HG03196 (cell line): Measurements from ENCODE around the gene IFI27L2.
A peak's percentile ranks its signal among the peaks of the same experiment; 100 is the strongest.
"Not testable (repeated sequence)": the region's sequence is repeated elsewhere in the genome, so short reads cannot be mapped to it uniquely, and the experiment has no call there.

Experiments
- ATAC-seq: cut with Tn5 transposase; IDR thresholded peaks from one replicate; pipeline ENCODE4 v1.9.1; 2021; ENCODE audit not compliant: unreplicated experiment

Gene IFI27L2, protein sequence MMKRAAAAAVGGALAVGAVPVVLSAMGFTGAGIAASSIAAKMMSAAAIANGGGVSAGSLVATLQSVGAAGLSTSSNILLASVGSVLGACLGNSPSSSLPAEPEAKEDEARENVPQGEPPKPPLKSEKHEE

GRCh38 chr14:94129111-94129757 lies at the start of gene IFI27L2:
TSS of gene IFI27L2 (minus strand) at chr14:94129604. CDS start at chr14:94129564, 40 bp downstream.
- peak; percentile 95 for ATAC-seq

DNA sequence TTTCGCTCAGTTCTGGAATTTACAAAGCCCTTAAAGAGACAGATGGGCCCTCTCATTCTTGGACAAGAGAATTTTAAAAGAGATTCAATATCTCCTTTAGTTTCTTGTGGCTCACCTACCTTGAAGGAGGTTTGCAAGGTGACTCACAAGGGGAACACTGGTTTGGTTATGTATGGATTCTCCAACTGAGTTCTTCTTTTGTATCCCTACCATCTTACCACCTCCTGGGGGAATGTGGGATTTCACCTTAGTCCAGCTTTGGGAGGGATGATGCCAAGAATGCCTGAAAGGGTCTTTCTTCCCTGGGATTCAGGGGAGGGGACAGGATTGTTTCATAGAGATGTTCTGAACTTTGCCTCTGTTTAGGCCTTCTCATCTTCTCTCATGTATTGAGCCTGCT lies 48.4 kb upstream of the IFI27L2 start:
- ATAC-seq: no peak

GRCh38 chr14:94176808-94177207 lies 47.4 kb upstream of the IFI27L2 start:
- ATAC-seq: no peak

- ATAC-seq: no peak
Observed at GRCh38 chr14:94175747-94176146, 46.3 kb upstream of the IFI27L2 start.

DNA sequence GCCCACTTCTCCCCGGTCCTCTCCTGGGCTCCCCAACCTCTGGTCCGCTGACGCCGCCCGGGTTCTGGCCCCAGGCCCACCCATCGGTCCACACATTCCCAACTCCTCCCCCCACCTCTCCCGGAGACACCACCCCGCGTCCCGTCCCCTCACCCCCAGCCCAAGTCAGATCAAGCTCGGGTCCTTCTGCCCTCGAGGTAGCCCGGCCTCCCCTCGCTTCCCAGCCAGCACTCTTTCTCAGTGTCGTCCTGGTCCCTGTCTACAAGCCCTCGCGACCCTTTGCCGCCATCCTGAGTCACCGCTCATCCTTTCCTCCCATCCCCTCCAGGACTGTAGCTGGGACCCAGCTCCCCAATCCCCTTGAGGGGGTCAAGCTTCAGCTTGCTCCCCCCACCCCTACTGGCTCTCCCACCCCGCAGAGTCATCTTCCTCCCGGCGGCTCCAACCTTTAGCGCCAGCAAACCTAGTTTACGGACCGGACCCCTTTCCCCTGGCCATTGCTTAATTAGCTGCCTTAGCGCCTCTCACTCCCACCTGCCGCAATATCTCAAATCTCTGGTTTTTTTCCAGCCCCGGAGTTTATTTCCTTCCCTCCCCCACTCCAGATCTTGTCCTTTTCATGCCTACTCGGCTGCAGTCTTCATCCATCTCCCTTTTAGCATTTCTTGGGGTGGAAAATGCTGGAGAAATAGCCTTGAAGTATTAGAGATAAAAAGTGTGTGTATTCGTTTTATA lies 45.8 kb upstream of the IFI27L2 start:
- ATAC-seq: no peak

GRCh38 chr14:94174604-94175010 lies 45.2 kb upstream of the IFI27L2 start:
- ATAC-seq: peak; percentile 11

GRCh38 chr14:94173885-94174603 lies 44.6 kb upstream of the IFI27L2 start, which contains the start of gene PPP4R4:
TSS of gene PPP4R4 (plus strand) at chr14:94174322. CDS start at chr14:94174466, 144 bp downstream.
- peak; percentile 80 for ATAC-seq

- ATAC-seq: no peak
Observed at GRCh38 chr14:94173471-94173884, 44.1 kb upstream of the IFI27L2 start.

DNA sequence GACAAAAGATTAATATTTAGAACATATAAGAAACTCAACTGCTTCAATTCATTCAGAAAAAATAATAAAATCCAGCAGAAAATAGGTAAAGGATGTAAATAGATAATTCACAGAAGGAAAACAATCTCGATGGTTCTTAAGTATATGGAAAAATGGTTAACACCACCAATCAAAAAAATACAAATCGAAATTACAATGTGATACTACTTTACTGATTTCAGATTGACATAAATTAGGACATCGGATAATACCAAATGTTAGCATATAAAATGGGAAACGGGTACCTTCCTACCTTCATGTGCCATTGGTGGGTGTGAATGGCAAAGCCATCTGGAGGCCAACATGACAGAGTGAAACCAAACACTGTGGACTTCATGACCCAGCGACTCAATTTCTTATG lies 43.1 kb upstream of the IFI27L2 start:
- ATAC-seq: no peak

DNA sequence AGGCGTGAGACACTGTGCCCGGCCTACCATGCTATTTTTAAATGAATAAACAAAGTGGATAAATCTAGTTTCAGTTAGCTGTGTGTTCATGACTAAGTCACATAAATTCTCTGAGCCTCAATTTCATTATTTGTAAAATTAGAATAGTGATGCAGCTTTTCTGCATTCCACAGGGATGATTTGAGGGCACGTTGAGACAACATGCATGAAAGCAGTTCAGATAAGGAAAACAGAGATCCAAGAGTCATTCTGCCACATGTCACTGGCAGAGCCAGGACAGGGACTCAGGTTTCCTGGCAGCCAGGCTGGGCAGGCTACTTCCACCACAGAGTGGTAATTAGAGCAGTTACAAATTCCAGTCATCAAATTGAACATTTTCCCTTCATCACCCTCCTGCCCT lies 41.8 kb upstream of the IFI27L2 start:
- no peak for ATAC-seq

GRCh38 chr14:94170136-94170535 lies 40.7 kb upstream of the IFI27L2 start:
- no peak for ATAC-seq

DNA sequence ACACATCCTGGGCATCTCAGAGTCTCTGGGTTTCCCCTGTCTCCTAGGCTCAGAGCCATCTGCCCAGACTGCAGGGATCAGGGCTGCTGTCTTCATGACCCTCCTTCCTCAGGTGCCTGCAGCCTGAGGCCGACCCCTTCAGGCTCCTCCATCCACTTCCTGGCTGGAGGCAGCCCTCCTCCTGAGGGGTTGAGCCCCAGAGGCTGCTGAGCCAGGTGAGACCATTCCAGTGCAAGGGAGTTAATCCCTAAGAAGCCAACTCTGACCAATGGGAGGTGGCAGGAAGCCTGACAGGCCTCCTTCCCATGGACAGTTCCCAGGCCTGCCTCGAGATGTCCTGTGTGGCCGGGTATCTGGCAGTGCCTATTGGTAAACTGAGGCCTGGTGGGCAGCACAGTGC lies 36.3 kb upstream of the IFI27L2 start:
- no peak for ATAC-seq

DNA sequence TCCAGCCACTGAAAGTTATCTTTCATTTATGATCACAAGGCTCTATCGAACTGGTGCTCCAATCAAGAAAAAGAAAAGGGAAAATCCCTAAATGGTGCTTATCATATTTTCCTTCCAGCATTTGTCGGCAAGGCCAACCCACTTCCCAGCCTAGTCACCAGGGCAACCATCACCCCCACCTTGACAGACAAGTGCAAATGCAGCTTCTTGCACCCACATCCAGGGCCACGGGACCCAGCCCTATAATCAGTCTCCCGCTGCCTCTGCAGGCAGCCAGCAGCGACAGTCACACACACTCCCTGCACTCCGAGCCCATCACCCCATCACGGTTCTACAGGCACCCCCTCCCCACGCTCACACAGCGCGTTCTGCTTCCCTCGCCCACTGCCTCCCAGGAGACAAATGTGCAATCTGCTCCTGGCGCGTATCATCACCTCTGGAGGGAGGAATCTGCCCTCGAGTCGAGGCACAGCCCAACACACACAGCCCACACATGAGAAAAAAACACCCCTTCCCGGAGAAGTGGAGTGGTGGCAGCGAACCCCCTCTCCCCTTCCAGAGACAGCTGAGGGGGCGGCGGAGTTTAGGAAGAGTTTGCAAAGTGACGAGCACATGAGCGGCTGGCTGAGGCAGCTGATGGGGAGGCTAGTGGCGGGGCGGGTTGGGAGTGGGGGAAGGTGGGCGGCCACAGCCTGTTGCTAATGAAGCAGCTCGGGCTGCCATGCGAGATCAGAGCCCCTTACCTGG lies 35.5 kb upstream of the IFI27L2 start:
- ATAC-seq: no peak

DNA sequence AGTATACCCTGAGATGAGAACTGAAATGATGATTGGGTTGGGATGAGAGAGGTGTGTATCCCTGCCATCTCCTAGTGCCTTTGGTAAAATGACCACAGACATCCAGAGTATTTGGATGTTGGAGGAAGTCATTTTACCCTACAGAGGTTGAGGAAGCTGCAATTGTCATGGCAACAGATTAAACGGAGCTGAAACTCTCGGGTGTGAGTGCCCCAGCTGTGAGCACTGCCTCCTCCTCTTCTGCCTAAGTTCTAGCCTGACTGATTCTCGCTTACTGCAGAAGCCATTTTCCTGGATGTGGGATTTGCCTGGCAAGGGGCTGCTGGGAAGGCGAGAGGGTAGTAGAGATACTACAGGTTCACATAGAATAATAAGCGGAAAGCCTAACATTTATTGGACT lies 34.4 kb upstream of the IFI27L2 start:
- no peak for ATAC-seq

GRCh38 chr14:94162466-94162865 lies 33.1 kb upstream of the IFI27L2 start:
- ATAC-seq: no peak

- ATAC-seq: no peak
Observed at GRCh38 chr14:94161981-94162380, 32.6 kb upstream of the IFI27L2 start.

- no peak for ATAC-seq
Observed at GRCh38 chr14:94161058-94161457, 31.7 kb upstream of the IFI27L2 start.

DNA sequence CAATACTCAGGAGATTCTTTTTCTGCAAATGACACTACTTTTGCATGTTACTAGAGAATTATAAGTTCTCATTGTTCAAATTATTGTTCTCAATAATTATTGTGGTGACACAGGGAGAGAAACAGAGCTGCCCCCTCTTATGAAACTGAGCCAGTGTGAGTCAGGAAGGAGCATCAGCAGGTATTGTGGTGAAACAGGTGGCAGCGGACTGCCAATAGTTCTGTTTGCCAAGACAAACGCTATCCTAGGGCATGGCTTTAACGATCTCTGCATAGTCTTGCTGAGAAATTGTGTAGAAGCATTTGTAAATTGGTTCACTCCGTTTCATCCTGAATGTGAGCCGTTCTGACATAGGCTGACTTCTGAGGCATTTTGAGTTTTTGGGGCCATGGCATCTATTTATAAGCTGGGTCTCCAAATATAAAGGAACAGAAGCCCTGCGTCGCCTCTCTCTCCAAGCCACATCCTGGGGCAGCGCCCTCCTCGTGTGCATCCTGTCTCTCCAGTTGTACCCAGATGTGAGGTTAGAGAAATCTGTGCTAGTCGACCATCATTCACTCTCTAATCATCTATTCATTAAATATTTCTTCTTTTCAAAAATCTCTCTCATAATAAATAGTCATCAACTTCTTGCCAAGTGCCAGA lies 29.0 kb upstream of the IFI27L2 start:
- ATAC-seq: no peak

DNA sequence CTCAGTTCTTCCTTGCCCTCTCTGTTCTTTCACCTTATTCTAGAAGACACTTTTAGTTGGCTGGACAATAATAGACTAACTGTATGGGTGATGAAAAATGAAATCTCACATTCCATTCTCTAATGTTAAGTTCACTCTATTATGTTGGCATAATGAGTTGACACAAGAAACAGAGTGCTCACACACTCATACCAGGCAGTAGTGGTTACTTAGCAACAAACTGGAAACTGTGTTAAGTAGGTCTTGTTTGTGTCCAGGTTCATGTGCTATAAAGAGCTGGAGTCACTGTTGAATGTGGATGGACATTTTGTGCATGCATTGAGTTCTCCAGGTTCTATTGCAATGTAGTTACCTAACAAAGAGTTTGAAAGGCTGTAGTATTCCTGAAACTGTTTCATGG lies 27.8 kb upstream of the IFI27L2 start:
- ATAC-seq: no peak

DNA sequence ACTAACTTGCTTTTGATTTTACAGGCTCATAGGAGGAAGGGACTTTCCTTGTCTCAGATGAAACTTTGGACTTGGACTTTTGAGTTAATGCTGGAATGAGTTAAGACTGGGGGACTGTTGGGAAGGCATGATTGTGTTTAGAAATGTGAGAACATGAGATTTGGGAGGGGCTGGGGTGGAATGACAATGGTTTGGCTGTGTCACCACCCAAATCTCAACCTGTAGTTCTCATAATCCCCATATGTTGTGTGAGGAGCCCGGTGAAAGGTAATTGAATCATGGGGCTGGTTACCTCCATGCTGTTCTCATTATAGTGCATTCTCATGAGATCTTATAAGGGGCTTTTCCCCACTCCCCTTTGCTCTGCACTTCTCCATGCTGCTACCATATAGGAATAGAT lies 26.7 kb upstream of the IFI27L2 start:
- not testable (repeated sequence) for ATAC-seq
